Hippocampal formation (tissue), 2 donors: Measurements from ENCODE around the gene LRRC28.

Experiments used
- DNase-seq, 2 donors: peaks; one replicate each; lab custom pipeline; 2025; lab: John Stamatoyannopoulos, UW

Gene LRRC28

DNA sequence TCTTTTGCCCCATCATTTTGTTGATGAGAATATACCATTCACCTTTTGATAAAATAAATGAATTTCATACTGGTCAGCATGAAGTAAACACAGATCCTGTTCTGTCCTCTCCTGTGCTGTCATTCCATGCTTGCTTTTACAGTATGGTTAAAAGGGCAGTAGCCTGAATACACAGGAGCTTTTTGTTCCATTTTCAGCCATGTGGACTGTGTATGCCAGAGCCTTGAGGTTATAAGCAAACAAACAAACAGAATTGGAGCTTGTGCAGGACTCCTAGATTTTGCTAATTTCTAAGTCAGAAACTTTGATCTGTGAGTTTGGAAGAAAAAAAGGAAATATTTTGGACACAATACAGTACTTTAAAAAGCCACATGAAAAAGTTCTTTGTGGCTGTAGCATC is 91.9 kb downstream of the LRRC28 start:
- no peak for DNase-seq

- no peak for DNase-seq
Observed at GRCh38 chr15:99343881-99344551, 92.7 kb downstream of the LRRC28 start.

DNA sequence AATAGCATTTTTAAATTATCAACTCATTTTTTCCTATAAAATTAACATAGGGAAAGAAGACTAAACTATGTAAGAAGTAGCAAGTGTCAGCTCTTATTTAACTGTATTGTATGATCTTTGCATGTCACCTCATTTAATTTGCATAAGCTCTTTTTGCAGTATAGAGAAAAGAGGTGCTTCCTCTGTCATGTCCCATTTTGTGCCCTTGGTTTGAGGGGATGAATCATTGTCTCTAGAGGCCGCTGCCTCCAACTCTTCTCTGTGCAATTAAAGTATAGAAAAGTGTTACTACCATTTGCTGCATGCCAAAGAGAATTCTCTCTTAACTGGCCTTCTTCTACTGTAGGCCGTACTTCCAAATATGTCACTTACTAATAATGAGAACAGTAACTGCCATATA is 93.4 kb downstream of the LRRC28 start:
- no peak for DNase-seq

- no peak for DNase-seq
Observed at GRCh38 chr15:99345242-99345641, 94.0 kb downstream of the LRRC28 start.

GRCh38 chr15:99345832-99346462 is 94.7 kb downstream of the LRRC28 start:
- DNase-seq, result no peak

DNA sequence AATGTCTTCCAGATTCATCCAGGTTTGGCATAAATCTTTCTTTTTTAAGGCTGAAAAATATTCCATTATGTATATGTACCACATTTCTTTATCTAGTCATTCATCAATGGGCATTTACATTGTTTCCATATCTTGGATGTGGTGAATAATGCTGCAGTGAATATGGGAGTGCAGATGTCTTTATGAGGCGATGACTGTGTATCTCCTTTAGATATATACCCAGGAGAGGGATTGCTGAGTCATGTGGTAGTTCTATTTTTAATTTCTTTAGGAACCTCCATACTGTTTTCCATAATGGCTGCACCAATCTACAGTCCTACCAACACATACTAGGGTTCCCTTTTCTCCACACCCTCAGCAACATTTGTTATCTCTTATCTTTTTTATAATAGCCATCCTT is 96.3 kb downstream of the LRRC28 start:
- no peak for DNase-seq

DNA sequence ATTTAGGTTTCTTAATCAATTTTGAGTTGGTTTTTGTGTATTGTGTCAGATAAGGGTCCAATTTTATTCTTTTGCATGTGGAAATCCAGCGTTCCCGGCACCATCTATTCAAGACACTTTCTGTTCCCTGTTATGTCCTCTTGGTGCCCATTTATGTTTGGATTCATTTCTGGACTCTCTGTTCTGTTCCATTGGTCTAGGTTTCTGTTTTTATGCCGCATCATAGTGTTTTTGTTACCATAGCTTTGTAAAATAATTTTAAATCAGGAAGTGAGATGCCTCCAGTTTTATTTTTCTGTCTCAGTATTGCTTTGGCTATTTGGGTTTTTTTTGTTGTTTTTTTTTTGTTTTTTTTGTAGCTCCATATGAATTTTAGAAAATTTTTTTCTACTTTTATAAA is 97.1 kb downstream of the LRRC28 start:
- DNase-seq, result no peak

DNA sequence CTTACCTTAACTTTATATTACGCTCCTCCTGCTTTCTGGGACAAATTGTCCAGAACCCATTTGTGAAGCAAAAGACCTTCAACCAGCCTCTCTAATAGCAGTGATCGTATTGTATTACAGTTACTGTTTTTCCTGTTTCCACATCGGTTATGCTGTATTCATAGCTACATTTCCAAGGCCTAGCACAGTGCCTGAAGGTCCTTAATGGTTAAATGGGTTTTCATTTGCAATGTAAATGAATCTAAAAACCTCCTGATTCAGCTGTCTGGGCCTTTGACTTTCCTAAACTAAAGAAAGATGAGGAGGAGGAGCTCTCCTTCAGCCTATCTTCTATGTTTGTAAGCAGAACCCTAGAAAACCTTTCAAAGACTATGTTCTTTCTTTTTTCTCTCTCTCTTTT is 99.1 kb downstream of the LRRC28 start:
- no peak for DNase-seq

GRCh38 chr15:99359769-99360168 is 108.5 kb downstream of the LRRC28 start:
- no peak for DNase-seq

DNA sequence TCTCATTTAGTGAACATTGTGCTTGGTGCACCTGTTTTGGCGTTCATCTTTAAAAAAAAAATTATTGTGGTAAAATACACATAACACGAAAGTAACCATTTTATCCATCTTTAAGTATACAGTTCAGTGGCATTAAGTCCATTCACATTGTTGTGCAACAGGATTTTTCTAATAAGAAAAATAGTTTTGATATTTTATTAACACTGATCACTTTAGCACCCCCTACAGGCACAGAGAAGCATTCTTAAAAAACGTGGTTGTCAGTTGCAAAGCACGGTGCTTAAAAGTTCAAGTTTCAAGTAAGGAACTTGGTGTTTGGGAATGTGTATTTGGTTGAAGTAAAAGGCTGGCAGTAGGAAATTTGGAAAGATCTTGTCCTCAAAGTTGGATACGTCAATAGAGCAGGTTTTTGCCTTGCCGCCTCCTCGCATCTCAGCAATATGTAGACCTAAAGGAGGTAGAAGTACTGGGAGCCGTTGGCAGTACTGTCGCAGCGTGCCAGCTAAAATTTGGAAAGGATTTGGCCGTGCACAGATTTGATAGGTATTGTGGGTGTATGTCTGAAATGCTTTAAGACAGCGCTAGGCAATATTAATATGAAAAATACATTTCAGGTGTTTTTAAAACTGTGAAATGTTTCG is 110.4 kb downstream of the LRRC28 start:
- no peak for DNase-seq

GRCh38 chr15:99365242-99365641 is 114.0 kb downstream of the LRRC28 start:
- DNase-seq, result no peak

DNA sequence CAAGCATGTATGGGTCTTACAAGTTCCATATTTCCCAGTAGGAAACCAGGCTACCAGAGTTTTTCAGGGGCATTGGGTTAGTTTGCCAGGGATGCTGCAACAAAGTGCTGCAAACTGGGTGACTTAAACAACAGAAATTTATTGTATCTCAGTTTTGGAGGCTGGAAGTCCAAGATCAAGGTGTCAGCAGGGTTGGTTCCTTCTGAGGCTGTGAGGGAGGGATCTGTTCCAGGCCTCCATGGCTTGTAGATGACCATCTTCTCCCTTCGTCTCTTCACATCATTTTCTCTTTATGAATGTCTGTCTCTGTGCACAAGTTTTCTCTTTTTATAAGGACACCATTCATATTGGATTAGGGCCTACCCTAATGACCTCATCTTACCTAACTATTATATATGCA is 114.7 kb downstream of the LRRC28 start:
- no peak for DNase-seq

DNA sequence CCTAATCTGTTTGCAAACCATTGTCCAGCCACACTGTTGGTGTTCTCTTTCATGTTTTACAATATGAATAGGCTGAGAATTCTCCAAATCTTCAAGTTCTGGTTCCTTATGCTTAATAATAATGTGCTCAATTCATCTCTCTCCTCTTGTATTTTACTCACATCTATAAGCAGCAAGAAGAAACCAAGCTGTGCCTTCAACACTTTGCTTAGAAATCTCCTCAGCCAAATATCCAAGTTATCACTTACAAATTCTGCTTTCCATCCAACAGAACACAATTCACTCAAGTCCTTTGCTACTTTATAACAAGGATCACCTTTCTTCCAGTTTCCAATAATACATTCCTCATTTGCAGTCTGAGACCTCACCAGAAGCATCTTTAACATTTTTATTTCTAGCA is 117.5 kb downstream of the LRRC28 start:
- no peak for DNase-seq

- no peak for DNase-seq
Observed at GRCh38 chr15:99369196-99369595, 117.9 kb downstream of the LRRC28 start.

DNA sequence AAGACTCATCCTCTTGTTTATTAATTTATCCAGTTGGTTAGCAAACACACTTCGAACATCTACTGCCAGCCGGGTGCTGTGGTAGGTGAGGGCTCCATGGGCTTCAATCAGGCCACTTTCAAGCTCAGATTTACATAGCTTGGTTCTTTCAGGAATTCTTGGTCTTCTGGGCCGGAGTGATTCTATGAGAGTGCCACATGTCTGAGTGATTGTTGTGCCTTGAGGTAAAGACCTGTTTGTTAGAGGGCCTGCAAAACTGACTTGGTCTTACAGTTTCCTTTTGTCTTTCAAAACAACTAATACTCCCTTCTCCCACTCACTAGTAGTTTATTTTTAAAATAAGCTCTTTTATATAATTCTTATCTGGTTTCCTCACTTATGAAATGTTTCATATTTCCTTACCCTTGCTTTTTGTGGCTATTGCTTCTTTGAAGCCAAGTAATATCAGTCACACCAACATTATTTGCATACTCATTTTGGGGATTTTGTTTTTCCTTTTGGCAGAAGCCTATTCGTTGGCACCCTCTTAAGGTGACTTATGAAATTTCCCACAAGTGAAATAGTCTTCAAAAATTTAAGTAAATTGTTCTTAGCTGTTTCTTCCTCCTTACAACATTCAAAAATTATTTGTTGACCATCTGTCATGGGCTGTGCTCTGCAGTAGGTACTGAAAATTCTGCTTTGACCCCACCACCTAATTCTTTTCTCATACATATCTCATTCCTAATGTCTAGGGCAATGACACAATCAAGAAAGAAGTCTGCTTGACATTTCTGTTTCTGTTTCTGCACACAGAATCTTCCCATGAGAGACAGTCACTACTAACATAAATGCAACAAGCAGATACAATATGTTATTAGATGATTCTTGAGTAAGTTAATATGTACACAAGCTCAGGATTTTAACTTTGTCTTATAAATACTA is 120.2 kb downstream of the LRRC28 start:
- DNase-seq, result no peak

DNA sequence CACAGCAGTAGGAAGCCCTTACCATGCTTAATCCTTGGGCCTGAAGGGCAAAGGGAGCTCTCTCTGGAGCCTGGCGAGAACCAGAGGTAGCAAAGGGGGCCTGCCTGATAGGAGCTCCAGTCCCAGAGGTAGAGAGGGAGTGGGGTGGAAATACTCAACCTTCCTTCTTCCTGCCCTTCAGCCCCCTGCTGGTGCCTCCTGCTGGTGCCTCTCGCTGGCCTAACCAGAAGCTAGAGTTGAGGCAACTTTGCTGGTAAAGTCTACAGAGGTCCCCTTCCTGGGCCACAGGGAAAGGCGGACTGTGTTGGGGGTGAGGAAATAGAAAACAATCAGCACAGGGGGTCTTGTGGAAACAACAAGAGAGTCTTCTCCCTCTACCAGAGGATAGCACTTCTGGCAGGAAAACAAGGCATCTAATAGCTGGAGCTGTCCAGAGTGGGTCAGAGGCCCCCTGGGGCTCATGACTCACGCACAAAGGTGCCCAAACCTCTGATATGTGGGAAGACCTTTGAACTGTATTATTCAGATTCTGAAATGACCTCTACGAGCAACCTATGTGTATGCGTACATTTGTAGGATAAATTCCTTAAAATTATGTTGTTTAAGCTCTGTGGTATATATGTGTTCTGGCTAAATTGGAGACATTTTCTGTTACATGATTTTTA is 133.9 kb downstream of the LRRC28 start:
- DNase-seq, result no peak

DNA sequence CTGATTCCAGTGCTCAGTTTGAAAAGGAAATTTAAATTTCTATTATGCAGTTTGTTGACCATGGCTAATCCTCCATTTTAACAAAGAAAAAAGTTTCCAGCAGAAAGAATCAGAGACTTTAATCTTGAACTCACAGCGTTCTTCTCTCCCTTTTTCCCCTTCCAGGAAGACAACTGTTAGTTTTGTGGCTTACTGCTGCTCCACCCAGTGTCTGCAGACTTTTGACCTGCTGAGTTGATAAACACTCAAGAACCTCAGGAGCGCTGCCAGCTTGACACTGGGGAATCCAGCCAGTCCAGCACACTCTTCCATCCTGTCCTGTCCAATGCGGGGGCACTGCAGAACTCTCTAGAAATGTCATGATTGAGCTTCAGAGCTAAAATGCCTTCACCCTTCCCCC is 134.6 kb downstream of the LRRC28 start:
- no peak for DNase-seq

- no peak for DNase-seq
Observed at GRCh38 chr15:99386391-99386790, 135.1 kb downstream of the LRRC28 start.

GRCh38 chr15:99387421-99388168 is 136.3 kb downstream of the LRRC28 start:
- DNase-seq, result no peak

- no peak for DNase-seq
Observed at GRCh38 chr15:99390667-99391066, 139.4 kb downstream of the LRRC28 start.

GRCh38 chr15:99393641-99394040 is 142.4 kb downstream of the LRRC28 start:
- DNase-seq, result no peak
